SK-N-SH treated with all-trans-retinoic acid at 6 μM for 48 hours (cell line): Measurements from ENCODE around the gene DNLZ.

Experiments
- ARNTL ChIP-seq: fragments of 450-650 bp; formaldehyde crosslinking; IDR thresholded peaks from 2 replicates; pipeline ENCODE4 v1.5.0; 2020; ENCODE audit warnings: low read depth, mild to moderate bottlenecking, moderate library complexity, borderline replicate concordance
- BACH2 ChIP-seq: fragments of 250-450 bp; sonication (Bioruptor Pico); IDR thresholded peaks from 2 replicates; pipeline ENCODE4 v1.9.0; 2021; ENCODE audit warnings: mild to moderate bottlenecking, borderline replicate concordance
- ESRRG ChIP-seq: fragments of 250-450 bp; sonication (Bioruptor Pico); IDR thresholded peaks from 2 replicates; pipeline ENCODE4 v1.6.1; 2021; ENCODE audit warnings: mild to moderate bottlenecking
- ISL1 ChIP-seq: fragments of 250-450 bp; sonication (Bioruptor Pico); IDR thresholded peaks from 2 replicates; pipeline ENCODE4 v2.1.2; 2022; ENCODE audit warnings: mild to moderate bottlenecking, moderate library complexity
- SNAI2 ChIP-seq: fragments of 250-450 bp; sonication (Bioruptor Pico); IDR thresholded peaks from 2 replicates; pipeline ENCODE4 v1.5.0; 2020; ENCODE audit warnings: mild to moderate bottlenecking, moderate library complexity
- TOX ChIP-seq: fragments of 250-450 bp; sonication (Bioruptor Pico); IDR thresholded peaks from 2 replicates; pipeline ENCODE4 v1.8.0; 2021; ENCODE audit warnings: mild to moderate bottlenecking, moderate library complexity, borderline replicate concordance
- ZFP3 ChIP-seq: fragments of 250-450 bp; sonication (Bioruptor Pico); IDR thresholded peaks from 2 replicates; pipeline ENCODE4 v1.5.0; 2020; ENCODE audit warnings: mild to moderate bottlenecking, moderate library complexity
- ZFP30 ChIP-seq: fragments of 450-650 bp; formaldehyde crosslinking; IDR thresholded peaks from 2 replicates; pipeline ENCODE4 v1.5.0; 2022; ENCODE audit warnings: mild to moderate bottlenecking, moderate library complexity
- ZNF8 ChIP-seq: fragments of 450-650 bp; formaldehyde crosslinking; IDR thresholded peaks from 2 replicates; pipeline ENCODE4 v1.5.0; 2020; ENCODE audit warnings: mild to moderate bottlenecking, moderate library complexity
- TF ChIP-seq, protein P1 (sequence below): fragments of 250-450 bp; sonication (Bioruptor Pico); IDR thresholded peaks from 2 replicates; pipeline ENCODE4 v1.8.0; 2020; ENCODE audit warnings: mild to moderate bottlenecking, moderate library complexity, borderline replicate concordance
- TF ChIP-seq, protein P2 (sequence below): fragments of 250-450 bp; sonication (Bioruptor Pico); IDR thresholded peaks from 2 replicates; pipeline ENCODE4 v1.8.0; 2021; ENCODE audit warnings: low read depth, mild to moderate bottlenecking, moderate library complexity, borderline replicate concordance
- TF ChIP-seq, protein P3 (sequence below): fragments of 250-450 bp; sonication (Bioruptor Pico); IDR thresholded peaks from 2 replicates; pipeline ENCODE4 v1.5.0; 2020; ENCODE audit warnings: mild to moderate bottlenecking, moderate library complexity
- TF ChIP-seq, protein P4 (sequence below): fragments of 250-450 bp; sonication (Bioruptor Pico); IDR thresholded peaks from 2 replicates; pipeline ENCODE4 v1.5.1; 2021; ENCODE audit warnings: mild to moderate bottlenecking, moderate library complexity

DNA sequence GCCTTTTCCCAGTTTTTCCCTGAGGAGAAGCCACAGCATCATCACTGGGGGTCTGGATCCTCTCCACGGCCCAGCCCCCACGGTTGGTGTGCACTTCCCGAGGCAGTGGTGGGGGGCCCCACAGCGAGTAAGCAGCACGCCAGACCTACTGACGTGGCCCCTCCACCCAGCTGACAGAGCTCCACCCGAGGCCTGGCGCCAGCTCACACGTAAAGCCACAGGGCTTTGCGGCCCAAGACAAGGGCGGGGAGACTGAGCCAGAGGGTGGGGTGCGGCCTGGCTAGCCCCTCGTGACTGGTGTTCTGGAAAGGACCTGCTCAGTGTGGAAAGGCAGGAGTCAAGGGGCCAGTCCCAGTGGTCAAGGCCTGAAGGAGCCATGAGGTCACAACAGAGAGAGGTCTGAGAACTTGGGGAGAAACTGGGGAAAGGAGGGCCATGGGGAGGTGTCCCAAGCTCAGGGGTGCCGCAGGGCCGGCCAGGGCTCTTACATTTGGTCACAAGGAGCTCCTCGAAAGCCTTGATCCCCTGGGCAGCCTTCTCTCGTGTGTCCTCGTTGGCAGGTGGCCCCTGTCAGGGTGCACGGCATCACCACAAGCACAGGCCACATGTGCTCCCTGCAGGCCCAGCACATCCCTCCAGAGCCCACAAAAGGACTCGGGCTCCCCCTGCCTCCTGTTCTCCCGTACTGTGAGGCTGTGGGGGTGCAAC is 30.9 kb upstream of the DNLZ start:
- TF ChIP-seq, protein P1, sequence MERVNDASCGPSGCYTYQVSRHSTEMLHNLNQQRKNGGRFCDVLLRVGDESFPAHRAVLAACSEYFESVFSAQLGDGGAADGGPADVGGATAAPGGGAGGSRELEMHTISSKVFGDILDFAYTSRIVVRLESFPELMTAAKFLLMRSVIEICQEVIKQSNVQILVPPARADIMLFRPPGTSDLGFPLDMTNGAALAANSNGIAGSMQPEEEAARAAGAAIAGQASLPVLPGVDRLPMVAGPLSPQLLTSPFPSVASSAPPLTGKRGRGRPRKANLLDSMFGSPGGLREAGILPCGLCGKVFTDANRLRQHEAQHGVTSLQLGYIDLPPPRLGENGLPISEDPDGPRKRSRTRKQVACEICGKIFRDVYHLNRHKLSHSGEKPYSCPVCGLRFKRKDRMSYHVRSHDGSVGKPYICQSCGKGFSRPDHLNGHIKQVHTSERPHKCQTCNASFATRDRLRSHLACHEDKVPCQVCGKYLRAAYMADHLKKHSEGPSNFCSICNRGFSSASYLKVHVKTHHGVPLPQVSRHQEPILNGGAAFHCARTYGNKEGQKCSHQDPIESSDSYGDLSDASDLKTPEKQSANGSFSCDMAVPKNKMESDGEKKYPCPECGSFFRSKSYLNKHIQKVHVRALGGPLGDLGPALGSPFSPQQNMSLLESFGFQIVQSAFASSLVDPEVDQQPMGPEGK (CRISPR knock-in tag) = no peak
- TF ChIP-seq ESRRG (CRISPR knock-in tag) = no peak
- TF ChIP-seq, protein P2, sequence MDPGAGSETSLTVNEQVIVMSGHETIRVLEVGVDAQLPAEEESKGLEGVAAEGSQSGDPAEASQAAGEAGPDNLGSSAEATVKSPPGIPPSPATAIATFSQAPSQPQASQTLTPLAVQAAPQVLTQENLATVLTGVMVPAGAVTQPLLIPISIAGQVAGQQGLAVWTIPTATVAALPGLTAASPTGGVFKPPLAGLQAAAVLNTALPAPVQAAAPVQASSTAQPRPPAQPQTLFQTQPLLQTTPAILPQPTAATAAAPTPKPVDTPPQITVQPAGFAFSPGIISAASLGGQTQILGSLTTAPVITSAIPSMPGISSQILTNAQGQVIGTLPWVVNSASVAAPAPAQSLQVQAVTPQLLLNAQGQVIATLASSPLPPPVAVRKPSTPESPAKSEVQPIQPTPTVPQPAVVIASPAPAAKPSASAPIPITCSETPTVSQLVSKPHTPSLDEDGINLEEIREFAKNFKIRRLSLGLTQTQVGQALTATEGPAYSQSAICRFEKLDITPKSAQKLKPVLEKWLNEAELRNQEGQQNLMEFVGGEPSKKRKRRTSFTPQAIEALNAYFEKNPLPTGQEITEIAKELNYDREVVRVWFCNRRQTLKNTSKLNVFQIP (CRISPR knock-in tag) = no peak
- TF ChIP-seq, protein P3, sequence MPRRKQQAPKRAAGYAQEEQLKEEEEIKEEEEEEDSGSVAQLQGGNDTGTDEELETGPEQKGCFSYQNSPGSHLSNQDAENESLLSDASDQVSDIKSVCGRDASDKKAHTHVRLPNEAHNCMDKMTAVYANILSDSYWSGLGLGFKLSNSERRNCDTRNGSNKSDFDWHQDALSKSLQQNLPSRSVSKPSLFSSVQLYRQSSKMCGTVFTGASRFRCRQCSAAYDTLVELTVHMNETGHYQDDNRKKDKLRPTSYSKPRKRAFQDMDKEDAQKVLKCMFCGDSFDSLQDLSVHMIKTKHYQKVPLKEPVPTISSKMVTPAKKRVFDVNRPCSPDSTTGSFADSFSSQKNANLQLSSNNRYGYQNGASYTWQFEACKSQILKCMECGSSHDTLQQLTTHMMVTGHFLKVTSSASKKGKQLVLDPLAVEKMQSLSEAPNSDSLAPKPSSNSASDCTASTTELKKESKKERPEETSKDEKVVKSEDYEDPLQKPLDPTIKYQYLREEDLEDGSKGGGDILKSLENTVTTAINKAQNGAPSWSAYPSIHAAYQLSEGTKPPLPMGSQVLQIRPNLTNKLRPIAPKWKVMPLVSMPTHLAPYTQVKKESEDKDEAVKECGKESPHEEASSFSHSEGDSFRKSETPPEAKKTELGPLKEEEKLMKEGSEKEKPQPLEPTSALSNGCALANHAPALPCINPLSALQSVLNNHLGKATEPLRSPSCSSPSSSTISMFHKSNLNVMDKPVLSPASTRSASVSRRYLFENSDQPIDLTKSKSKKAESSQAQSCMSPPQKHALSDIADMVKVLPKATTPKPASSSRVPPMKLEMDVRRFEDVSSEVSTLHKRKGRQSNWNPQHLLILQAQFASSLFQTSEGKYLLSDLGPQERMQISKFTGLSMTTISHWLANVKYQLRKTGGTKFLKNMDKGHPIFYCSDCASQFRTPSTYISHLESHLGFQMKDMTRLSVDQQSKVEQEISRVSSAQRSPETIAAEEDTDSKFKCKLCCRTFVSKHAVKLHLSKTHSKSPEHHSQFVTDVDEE (CRISPR knock-in tag) = no peak
- no peak for TF ChIP-seq ZFP30 (CRISPR knock-in tag)
- no peak for TF ChIP-seq ARNTL (CRISPR knock-in tag)
- TF ChIP-seq BACH2 (CRISPR knock-in tag) = no peak
- TF ChIP-seq, protein P4, sequence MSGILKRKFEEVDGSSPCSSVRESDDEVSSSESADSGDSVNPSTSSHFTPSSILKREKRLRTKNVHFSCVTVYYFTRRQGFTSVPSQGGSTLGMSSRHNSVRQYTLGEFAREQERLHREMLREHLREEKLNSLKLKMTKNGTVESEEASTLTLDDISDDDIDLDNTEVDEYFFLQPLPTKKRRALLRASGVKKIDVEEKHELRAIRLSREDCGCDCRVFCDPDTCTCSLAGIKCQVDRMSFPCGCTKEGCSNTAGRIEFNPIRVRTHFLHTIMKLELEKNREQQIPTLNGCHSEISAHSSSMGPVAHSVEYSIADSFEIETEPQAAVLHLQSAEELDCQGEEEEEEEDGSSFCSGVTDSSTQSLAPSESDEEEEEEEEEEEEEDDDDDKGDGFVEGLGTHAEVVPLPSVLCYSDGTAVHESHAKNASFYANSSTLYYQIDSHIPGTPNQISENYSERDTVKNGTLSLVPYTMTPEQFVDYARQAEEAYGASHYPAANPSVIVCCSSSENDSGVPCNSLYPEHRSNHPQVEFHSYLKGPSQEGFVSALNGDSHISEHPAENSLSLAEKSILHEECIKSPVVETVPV (CRISPR knock-in tag) = no peak
- no peak for TF ChIP-seq ISL1
- no peak for TF ChIP-seq ZNF8 (CRISPR knock-in tag)
- TF ChIP-seq ZFP3 (CRISPR knock-in tag) = no peak
- TF ChIP-seq TOX (CRISPR knock-in tag) = no peak
- no peak for TF ChIP-seq SNAI2 (CRISPR knock-in tag)
